ENCODE measurements around the gene RAB28. TPM values are rescaled to one million over a fixed set of nuclear protein-coding genes. Genes with fewer than 3 reads are reported as not detected.

The RAB28 gene
- total and polyA plus RNA-seq, 2 of the 8 experiments (the other 6 are each of a cell fraction or from before 2014, with no cell fraction given): 16.0 to 18.7 TPM

DNA sequence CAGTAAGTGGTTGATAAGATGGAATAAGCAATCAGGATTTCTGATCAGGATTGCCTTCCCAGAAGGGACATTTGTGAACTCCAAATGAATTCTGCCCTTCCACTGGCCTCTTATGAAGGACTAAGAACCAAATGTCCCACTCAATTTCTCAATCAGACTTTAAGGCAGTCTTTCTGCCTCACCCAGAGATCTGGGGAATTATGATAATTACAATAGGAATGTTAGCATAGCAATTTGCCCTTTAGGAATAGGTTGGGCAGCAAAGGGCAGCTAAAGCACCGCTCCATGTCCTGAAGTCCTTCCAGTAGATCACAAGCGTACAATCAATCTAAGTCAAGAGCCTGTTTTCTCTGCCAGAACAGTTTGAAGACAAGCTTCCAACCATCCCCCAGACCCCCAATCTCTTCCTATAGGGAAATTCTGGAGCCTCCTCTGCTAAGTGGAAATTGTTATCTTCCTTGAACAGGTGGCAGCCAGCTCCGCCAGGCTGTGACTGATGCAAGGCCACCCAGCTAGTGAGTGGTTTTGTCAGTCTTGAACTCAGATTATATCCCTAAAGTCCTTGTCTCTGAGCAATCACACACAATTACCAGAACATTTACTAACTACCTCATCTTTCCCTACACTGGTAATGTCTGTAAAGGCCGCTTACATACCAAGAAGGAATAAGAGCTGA, 41.6 kb upstream of the RAB28 start:
- 38% methylated on average over 4 of the region's 4 CpGs; no CpG with 5 or more reads in 1 of the 2 experiments for WGBS, 2 experiments (ENCODE audit: extremely low coverage in 1 of 2, insufficient coverage in 1 of 2, insufficient read length in 1 of 2, insufficient replicate concordance in 2 of 2, low coverage in 1 of 2, low lambda C conversion rate in 2 of 2, missing lambda C conversion rate in 1 of 2)
- TF ChIP-seq ASH2L (IDR thresholded peaks at IDR 0.05; ENCODE audit: low read length) (no peak), PHF8 (conservative IDR thresholded peaks at IDR 0.05; ENCODE audit: low read depth, low read length) (no peak), BACH1 (IDR thresholded peaks at IDR 0.05; ENCODE audit: low read length) (no peak), KDM1A (IDR thresholded peaks at IDR 0.05; ENCODE audit: borderline replicate concordance, low read length) (no peak), BCL11A (IDR thresholded peaks at IDR 0.05; ENCODE audit: low read depth in 2 of 2, low read length in 2 of 2) (no peak), RNF2 (IDR thresholded peaks at IDR 0.05; ENCODE audit: borderline replicate concordance, low read depth, low read length, missing control alignments, poor library complexity, severe bottlenecking) (peak; percentile 57)

More for the DNA sequence above, 41.6 kb upstream of the RAB28 start:
- H4K5ac ChIP-seq (ENCODE audit: insufficient read length, low read depth, low read length): no peak overlapping the region
- H3K27ac ChIP-seq (ENCODE audit: low read depth, low read length): no peak overlapping the region
- no peak overlapping the region for H3K23ac ChIP-seq (ENCODE audit: insufficient read length)
- no peak overlapping the region for H2BK20ac ChIP-seq (ENCODE audit: low read length)
- H4K20me1 ChIP-seq (replicated peaks in 1 of 2; ENCODE audit: control insufficient read depth in 1 of 2, insufficient read depth in 2 of 2, low read length in 2 of 2): peaks cover 9 to 13% of the 10 kb centered on the region in 2 experiments
- H3K56ac ChIP-seq (replicated peaks; ENCODE audit: insufficient read length, low read depth, low read length): no peak overlapping the region
- H3K79me2 ChIP-seq (ENCODE audit: control insufficient read depth in 1 of 2, insufficient read depth in 2 of 2, low read length in 2 of 2): no peaks in the 10 kb centered on the region
- ChIA-PET POLR2A (ENCODE audit: partially characterized antibody) (interaction anchor here (0.5 to 5.6 kb wide), 5 partner anchors 9 to 214 kb away, joined by 3 to 37 read pairs (median 6); partner anchors contain the start of genes NKX3-2 and RAB28), CTCF (ENCODE audit: partially characterized antibody) (interaction anchor here (0.9 to 13.6 kb wide), 8 partner anchors 9 to 1225 kb away, joined by 3 to 132 read pairs (median 3); partner anchors contain the start of gene NKX3-2)
- peaks cover 17 to 46% (median 28%) of the 10 kb centered on the region in 4 experiments for H3K4me1 ChIP-seq (replicated peaks in 1 of 4; ENCODE audit: control insufficient read depth in 3 of 4, insufficient read depth in 4 of 4, low read length in 3 of 4)
- peak overlapping the region in 1 of 2 experiments; percentile 69; a peak in 1 of 4 replicates for H3K4me2 ChIP-seq (ENCODE audit: insufficient read depth in 1 of 2, low read depth in 2 of 2, low read length in 2 of 2)
- H2AK5ac ChIP-seq (ENCODE audit: low read depth, low read length): no peak overlapping the region
- no peak overlapping the region for H2BK120ac ChIP-seq (replicated peaks; ENCODE audit: low read depth, low read length)
- DNase-seq (ENCODE audit: low read depth in 1 of 2, low spot score in 2 of 2) (no peak), FAIRE-seq (no peak)
- H3K4me3 ChIP-seq (ENCODE audit: extremely low read depth in 1 of 4, insufficient read depth in 2 of 4, low read depth in 3 of 4, low read length in 4 of 4): no peak overlapping the region
- no peak overlapping the region for H2BK12ac ChIP-seq (ENCODE audit: low read depth, low read length)
- H3K9me3 ChIP-seq (ENCODE audit: insufficient read depth in 2 of 2, low read depth in 1 of 2, low read length in 1 of 2): peaks cover 8 to 14% of the 10 kb centered on the region in 2 experiments
- H3K36me3 ChIP-seq (ENCODE audit: control insufficient read depth in 2 of 4, insufficient read depth in 4 of 4, low read length in 3 of 4): peaks cover 0 to 9% (median 2%) of the 10 kb centered on the region in 4 experiments; a peak in 2 of 8 replicates
- H3K14ac ChIP-seq (ENCODE audit: insufficient read length): no peak overlapping the region
- H3K9ac ChIP-seq (replicated peaks in 1 of 4; ENCODE audit: extremely low read depth in 1 of 4, low read depth in 3 of 4, low read length in 3 of 4): no peak overlapping the region
- H3K23me2 ChIP-seq (ENCODE audit: low read depth, low read length): peaks cover 6% of the 10 kb centered on the region; the same call in 1 of the 2 replicates
- H2BK5ac ChIP-seq (ENCODE audit: low read depth, low read length): no peak overlapping the region
- no peak overlapping the region for H3K4ac ChIP-seq (replicated peaks; ENCODE audit: insufficient read length, low read depth, low read length)
- H4K8ac ChIP-seq (ENCODE audit: extremely low read depth, insufficient read depth, low read length): no peak overlapping the region
- H2BK15ac ChIP-seq (ENCODE audit: low read length): no peak overlapping the region
- no peak overlapping the region for H4K91ac ChIP-seq (replicated peaks; ENCODE audit: insufficient read length, low read length)
- peaks cover 95 to 100% (median 97%) of the 10 kb centered on the region in 4 experiments for H3K27me3 ChIP-seq (replicated peaks in 1 of 4; ENCODE audit: control insufficient read depth in 3 of 4, extremely low read depth in 1 of 4, insufficient read depth in 3 of 4, low read length in 3 of 4)
- no peak overlapping the region for H3K18ac ChIP-seq (ENCODE audit: extremely low read depth, low read length)
- no peaks in the 10 kb centered on the region for H3K79me1 ChIP-seq (ENCODE audit: low read depth, low read length)
- H2AFZ ChIP-seq (ENCODE audit: low read length): no peak overlapping the region

Measured in H1 (cell line).